Peyer's patch (tissue), 4 donors: ENCODE data around the gene AGAP5.

Source experiments
- POLR2A ChIP-seq, 2 donors: fragments of 450-650 bp; IDR thresholded peaks; one replicate each; pipeline ENCODE4 v1.5.1; 2017; ENCODE audit warnings: antibody characterized with exemption in 2 of 2, mild to moderate bottlenecking in 2 of 2, moderate library complexity in 2 of 2
- TF ChIP-seq, protein P1 (sequence below), 6 experiments: fragments of 450-650 bp in 4 of 6; fragments of 200-600 bp in 2 of 6; sonication (generic) in 1 of 6; IDR thresholded peaks; one replicate each; pipeline ENCODE4 v1.5.1; 2017 to 2019; ENCODE audit warnings: antibody characterized with exemption in 6 of 6, mild to moderate bottlenecking in 3 of 6, moderate library complexity in 1 of 6

DNA sequence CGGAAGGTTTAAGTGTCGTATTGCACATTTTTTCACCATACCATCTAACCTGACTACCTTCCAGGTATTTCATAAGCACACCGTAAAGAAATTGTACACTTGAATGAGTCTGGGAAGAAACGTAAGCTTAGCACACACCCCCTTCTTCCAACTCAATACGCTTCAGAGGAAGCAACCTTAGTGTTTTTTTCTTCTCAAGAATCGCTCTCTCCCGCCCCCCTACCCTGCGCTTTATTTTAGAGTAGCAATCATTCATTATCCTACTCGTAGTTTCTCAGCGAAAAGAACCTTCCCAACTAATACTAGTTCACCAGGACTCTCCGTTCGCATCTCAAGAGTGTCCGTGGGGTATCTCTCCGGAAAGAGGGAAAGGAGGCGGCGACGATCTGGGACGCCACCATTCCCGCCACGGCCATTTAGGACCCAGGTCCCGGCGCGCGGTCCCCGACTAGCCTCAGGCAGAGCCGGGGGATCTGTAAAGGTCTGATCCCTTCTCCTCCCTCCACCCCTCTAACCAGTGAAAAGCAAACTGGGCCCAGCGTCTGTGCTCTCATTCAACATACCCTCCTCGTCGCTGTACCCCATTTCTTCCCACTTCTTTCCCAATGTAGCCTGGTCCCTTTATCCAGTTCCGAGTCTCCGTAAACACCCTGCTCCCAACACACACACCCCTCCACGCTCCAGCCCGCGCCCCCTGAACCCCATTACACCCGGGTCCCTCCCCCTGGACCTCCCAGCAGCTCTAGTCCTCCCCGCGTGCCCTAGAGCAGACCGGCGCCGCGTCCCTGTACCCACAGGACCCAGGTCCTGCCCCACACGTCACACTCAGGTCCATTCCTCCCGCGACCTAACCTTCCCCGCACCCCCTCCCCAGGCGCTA is 72.7 kb downstream of the AGAP5 start:
- no peak for TF ChIP-seq POLR2A (IDR thresholded peaks at IDR 0.05)
- TF ChIP-seq, protein P1, sequence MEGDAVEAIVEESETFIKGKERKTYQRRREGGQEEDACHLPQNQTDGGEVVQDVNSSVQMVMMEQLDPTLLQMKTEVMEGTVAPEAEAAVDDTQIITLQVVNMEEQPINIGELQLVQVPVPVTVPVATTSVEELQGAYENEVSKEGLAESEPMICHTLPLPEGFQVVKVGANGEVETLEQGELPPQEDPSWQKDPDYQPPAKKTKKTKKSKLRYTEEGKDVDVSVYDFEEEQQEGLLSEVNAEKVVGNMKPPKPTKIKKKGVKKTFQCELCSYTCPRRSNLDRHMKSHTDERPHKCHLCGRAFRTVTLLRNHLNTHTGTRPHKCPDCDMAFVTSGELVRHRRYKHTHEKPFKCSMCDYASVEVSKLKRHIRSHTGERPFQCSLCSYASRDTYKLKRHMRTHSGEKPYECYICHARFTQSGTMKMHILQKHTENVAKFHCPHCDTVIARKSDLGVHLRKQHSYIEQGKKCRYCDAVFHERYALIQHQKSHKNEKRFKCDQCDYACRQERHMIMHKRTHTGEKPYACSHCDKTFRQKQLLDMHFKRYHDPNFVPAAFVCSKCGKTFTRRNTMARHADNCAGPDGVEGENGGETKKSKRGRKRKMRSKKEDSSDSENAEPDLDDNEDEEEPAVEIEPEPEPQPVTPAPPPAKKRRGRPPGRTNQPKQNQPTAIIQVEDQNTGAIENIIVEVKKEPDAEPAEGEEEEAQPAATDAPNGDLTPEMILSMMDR (IDR thresholded peaks at IDR 0.05), result no peak
